Measurements from ENCODE around the gene SUPV3L1. TPM values are rescaled to one million over a fixed set of nuclear protein-coding genes. Genes with fewer than 3 reads are reported as not detected.

The SUPV3L1 gene
- total and polyA plus RNA-seq, 2 of the 8 experiments (the other 6 are each of a cell fraction or from before 2014, with no cell fraction given): 34.6 to 45.6 TPM

DNA sequence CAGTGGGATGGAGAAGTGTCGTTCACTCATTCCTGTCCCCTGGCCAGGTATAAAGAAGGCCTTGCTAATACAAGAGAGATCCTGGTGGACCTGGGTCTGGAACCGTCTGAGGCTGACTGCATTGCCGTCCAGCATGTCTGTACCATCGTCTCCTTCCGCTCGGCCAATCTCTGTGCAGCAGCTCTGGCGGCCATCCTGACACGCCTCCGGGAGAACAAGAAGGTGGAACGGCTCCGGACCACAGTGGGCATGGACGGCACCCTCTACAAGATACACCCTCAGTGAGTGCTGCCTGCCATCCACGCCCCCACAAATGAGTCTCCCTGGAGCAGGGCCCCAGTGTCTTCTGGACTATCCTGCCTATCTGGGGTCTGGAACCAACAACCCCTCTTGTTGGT, 67.3 kb downstream of the SUPV3L1 start (continued):
- TF ChIP-seq BRCA1 (IDR thresholded peaks at IDR 0.05; ENCODE audit: low read depth, low read length) (no peak), KDM4A (IDR thresholded peaks at IDR 0.05; ENCODE audit: low read depth, low read length, severe bottlenecking) (no peak)

Measured in H1 (cell line).